ENCODE data around the gene QRFPR.

The QRFPR gene

DNA sequence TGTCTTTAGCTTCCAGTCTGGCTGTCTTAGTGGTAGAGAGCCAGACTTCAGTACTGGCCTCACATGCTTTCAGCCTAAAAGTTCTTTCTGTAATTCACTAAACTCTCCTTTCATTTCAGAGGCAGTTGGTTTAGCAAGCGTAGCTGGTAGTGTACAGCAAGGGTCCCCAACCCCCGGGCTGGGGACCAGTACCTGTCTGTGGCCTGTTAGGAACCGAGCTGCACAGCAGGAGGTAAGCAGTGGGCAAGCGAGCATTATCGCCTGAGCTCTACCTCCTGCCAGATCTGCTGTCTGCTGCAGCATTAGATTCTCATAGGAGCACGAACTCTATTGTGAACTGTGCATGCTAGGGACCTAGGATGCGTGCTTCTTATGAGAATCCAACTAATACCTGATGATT, 72.0 kb downstream of the QRFPR start:
- no peak for TF ChIP-seq ZNF274 (IDR thresholded peaks at IDR 0.05; ENCODE audit: low read depth, low read length)

DNA sequence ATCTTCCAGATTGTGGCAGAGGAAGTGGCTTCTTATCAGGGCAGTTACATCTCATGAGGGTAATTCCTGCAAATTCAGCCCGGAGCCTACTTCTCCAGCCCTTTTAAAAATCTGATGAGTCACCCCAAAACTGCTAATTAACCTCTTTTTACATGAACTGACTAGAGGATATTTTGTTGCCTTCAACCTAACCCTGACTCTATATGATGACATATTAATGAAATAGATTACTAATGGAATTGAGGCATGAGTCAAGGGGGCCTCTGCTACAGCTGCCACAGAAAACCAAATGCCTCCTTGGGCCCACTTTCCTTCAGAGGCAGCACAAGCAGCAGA, 72.5 kb downstream of the QRFPR start:
- TF ChIP-seq ZNF274 (IDR thresholded peaks at IDR 0.05; ENCODE audit: low read depth, low read length) = no peak
- no peak overlapping the region for H3K4me3 ChIP-seq (ENCODE audit: low read length)

More for the DNA sequence above, 72.0 kb downstream of the QRFPR start:
- H3K4me3 ChIP-seq (ENCODE audit: low read length) = no peak overlapping the region

DNA sequence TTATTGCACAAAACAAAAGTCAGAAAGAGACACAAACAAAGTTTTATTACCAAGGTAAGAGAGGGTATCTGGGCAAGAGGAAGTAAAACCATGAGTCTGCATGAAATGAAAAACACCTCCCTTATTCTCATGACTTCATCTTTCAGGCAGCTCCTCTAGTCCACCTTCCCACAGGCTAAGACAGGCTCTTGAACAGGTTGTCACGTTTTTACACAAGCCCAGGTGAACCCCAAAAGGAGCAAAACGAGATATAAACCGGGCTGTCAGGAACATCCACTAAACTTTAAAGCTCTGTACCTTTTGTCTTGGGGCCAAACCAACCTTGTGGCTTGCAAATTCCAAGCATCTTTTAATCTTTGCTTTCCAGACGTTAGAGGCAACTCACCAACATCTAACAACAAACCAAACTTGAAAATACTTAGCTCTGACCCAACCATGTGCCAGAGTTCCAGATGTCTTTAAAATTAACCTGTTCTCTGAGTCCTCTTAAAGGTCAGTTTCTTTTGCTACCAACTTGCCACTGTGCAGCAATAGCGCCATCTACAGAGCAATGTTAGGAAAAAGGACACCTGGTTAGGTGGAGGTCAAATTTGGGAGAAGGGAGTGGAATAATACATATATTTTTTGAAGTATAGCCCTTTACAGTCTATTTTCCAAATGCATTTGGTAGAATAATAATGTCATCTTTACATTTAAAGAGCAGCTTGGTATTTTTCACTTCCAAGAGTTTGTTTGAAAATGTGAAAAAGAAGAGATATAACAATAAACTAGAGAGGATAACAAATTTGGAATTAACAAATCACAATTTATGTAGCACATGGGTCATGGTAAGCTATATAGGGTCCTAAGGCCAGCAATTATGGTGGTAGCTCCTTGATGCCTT, 73.1 kb downstream of the QRFPR start:
- TF ChIP-seq ZNF274 (IDR thresholded peaks at IDR 0.05; ENCODE audit: low read depth, low read length) = no peak
- no peak overlapping the region for H3K4me3 ChIP-seq (ENCODE audit: low read length)

DNA sequence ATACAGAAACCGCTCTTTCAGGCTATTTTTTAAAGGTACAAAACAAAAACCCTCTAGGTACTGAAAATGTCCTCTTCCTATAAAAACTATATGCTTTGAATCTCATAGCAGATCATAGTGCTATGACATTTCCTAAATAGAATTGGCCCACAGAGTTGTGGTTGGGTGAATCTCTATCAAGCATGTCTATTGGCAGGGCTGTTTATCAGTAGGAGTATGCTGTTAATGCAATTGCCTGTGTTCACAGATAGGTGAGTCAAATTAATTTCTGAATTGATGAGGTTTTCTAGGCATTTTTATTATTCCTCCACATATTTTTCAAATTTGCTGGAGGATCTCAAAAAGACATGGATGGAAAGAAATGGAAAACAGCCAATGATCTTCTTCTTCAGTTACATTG, 73.9 kb downstream of the QRFPR start:
- no peak overlapping the region for H3K4me3 ChIP-seq (ENCODE audit: low read length)
- TF ChIP-seq ZNF274 (IDR thresholded peaks at IDR 0.05; ENCODE audit: low read depth, low read length) = no peak

DNA sequence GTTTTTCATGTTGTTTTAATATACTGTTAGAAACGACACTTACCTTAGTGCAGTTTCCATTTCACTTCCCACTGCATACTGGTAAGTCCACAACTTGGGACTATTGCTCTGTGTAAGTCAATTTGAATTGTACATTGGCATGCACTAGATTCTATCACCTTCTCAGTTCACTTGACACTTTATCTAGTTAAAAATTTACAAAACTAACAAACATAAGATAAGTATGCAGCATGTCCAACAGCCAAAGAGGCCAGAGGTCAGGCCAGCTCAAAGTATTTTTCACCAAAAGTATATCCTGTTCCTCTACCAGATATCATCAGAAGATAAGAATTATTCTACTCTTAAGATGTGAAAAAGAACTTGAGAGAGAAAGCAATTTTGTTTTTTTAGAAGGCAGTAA, 75.9 kb downstream of the QRFPR start:
- no peak for TF ChIP-seq ZNF274 (IDR thresholded peaks at IDR 0.05; ENCODE audit: low read depth, low read length)
- no peak overlapping the region for H3K4me3 ChIP-seq (ENCODE audit: low read length)

DNA sequence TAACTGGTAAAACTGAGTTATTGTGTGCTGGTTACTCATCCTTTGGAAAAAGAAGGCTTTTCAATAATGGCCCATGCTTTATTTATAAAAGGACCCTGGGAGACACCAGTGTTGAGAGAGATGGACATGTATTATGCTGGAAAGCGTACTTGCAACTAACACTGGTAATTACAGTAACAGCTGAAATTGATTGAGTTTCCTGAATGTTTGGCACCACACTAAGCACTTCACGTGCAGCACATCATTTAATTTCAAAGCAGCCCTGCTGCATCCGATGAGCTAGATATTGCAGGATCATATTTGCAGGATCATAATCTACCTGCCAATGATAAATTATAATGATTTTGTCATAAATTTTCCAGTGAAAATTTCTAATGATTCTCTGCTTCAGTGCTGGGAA, 81.5 kb downstream of the QRFPR start:
- no peak for TF ChIP-seq ZNF274 (IDR thresholded peaks at IDR 0.05; ENCODE audit: low read depth, low read length)
- H3K4me3 ChIP-seq (ENCODE audit: low read length) = no peak overlapping the region

DNA sequence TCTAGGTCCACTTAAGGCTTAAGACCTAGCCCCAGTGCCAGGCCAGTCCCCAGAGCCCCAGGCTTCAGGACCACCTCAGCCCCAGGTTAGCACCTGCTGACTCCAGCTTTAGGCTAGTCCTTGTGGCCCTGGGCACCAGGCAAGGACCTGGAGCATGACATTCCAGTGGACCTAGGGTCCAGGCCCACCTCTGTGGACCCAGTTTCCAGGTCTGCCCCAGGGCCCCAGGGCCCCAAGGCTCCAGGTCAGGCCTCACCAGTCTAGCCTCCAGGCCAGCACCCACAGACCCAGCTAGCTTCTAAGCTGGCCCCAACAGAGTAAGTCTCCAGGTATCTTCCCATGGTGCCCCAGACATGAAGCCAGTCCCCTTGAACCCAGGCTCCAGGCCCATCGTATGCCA, 97.5 kb downstream of the QRFPR start:
- no peak for TF ChIP-seq ZNF274 (IDR thresholded peaks at IDR 0.05; ENCODE audit: low read depth, low read length)
- H3K4me3 ChIP-seq (ENCODE audit: low read length) = no peak overlapping the region

DNA sequence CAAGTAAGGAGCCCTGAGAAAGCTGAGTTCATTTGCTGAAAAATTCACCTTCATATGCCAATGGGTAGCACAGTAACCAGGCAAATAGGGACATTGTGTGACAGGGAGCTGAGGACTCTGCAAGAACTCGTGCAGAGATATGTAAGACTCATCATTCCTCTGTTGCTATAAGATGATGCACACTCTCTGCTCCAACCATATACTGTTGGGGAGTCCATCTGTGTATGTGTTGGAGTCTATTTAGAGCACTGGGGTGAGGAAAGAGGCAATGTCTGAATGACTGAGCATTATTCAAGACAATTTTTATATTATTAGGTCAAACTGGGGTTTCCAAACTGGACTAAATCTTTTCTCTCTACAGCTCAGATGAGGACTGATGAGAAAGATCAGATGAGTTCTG, 100.4 kb downstream of the QRFPR start:
- H3K4me3 ChIP-seq (ENCODE audit: low read length) = no peak overlapping the region
- no peak for TF ChIP-seq ZNF274 (IDR thresholded peaks at IDR 0.05; ENCODE audit: low read depth, low read length)

DNA sequence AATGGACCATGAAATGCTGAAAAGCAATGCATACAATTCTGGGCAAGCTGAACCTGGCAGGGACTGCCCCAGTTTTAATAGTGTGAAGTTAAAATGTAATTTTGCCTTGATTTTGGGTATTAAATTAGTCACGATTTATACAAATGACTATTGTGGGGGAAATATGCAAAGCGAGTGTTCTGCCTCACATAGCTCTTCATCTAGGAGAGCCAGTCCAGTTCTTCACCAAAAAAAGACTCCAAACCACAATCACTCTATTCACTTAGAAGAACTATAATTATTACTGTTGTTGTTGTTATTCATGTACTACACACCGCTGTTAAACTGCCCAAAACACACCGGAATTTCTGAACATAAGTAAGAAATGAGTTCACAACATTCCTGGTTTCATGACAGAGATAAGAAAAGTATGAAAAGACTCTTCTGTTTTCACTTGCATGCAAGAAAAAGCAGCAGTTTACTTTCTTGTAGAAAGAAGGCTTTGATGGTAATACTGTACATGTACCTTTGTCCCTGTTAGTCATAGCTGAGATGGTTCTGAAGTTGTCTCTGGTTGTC, 101.9 kb downstream of the QRFPR start:
- no peak for TF ChIP-seq ZNF274 (IDR thresholded peaks at IDR 0.05; ENCODE audit: low read depth, low read length)
- H3K4me3 ChIP-seq (ENCODE audit: low read length) = no peak overlapping the region
